GM19239 (cell line): Measurements from ENCODE around the gene LCP1.

ENCODE experiments used
- DNase-seq: peaks from one replicate; pipeline ENCODE4 v3.0.0; 2011; ENCODE audit warnings: low spot score; ENCODE audit not compliant: insufficient read length
- FAIRE-seq: peaks from 2 replicates; lab custom pipeline; 2011; peaks lifted over from hg19 to GRCh38; lab: Jason Lieb, UNC

LCP1 gene

GRCh38 chr13:46183018-46183946 is 1.3 kb upstream of the LCP1 start:
- FAIRE-seq (no peak), DNase-seq (no peak)

DNA sequence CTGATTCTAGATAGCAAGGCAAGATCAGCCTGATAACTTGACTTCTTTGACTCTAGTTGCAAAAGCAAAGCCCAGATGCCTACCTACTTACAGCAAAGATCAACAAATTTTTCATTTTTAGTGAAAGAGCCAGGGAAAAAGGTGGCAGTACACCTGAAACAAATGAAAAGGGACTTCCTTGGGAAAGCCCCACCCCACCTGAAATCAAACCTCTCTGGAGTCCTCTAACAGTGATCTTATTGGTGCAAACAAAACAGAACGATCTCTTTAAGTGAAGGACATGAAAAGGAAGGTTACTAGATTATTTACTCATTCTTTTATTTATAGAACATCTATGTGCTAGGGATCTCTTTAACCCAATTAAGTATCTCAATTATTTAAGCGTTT is 507 bp upstream of the LCP1 start:
- FAIRE-seq: no peak
- DNase-seq: no peak

- no peak for FAIRE-seq
- no peak for DNase-seq
Observed at GRCh38 chr13:46181377-46181839, 569 bp downstream of the LCP1 start.

- FAIRE-seq (peak; percentile 80), DNase-seq (no peak)
Observed at GRCh38 chr13:46179969-46180763, 1.8 kb downstream of the LCP1 start.

- FAIRE-seq: peak; percentile 92
- no peak for DNase-seq
Observed at GRCh38 chr13:46179491-46179908, 2.5 kb downstream of the LCP1 start.

- no peak for FAIRE-seq
- DNase-seq: no peak
Observed at GRCh38 chr13:46178821-46179220, 3.2 kb downstream of the LCP1 start.

- FAIRE-seq (peak; percentile 54), DNase-seq (no peak)
Observed at GRCh38 chr13:46178143-46178542, 3.8 kb downstream of the LCP1 start.

GRCh38 chr13:46176756-46177155 is 5.2 kb downstream of the LCP1 start:
- no peak for DNase-seq

GRCh38 chr13:46173656-46174055 is 8.3 kb downstream of the LCP1 start:
- peak; percentile 86 for FAIRE-seq
- DNase-seq: no peak

More at GRCh38 chr13:46176756-46177155, 5.2 kb downstream of the LCP1 start:
- peak; percentile 99 for FAIRE-seq

GRCh38 chr13:46172531-46172991 is 9.4 kb downstream of the LCP1 start:
- peak; percentile 96 for FAIRE-seq
- DNase-seq: no peak

DNA sequence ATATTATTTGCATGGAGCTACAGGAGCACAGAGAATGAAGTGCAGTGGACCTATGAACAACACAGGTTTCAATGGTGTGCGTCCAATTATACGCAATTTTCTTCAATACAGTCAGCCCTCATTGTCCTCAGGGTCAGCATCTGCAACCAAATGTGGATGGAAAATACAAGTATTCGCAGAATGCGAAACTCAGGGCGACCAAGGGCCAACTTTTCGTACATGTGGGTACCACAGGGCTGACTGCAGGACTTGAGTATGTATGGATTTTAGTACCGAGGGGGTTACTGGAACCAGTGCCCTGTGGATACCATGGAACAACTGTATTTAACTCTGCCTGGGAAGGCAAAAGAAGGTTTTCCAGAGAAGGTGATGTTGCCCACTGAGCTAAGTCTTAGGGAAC is 10.2 kb downstream of the LCP1 start:
- FAIRE-seq (no peak), DNase-seq (no peak)

DNA sequence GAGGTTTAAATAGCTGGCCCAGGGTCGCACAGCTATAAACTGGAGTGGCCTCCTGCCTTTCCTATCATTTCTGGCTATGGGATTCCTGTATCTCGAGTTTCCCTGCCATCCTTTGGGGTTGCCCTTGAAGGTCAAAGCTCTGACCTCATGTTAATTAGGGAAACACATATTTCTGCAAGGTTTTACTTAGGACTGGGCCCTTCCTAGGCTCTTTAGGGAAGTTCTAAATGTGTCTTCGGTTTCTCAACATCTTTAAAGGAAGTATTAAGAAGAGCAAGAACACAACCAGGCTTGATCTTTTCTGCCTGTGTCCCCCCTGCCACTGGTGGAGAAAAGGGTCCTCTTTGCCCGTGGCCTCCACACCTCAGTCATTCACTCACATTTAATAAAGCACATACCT is 10.8 kb downstream of the LCP1 start:
- peak; percentile 87 for FAIRE-seq
- DNase-seq: no peak

DNA sequence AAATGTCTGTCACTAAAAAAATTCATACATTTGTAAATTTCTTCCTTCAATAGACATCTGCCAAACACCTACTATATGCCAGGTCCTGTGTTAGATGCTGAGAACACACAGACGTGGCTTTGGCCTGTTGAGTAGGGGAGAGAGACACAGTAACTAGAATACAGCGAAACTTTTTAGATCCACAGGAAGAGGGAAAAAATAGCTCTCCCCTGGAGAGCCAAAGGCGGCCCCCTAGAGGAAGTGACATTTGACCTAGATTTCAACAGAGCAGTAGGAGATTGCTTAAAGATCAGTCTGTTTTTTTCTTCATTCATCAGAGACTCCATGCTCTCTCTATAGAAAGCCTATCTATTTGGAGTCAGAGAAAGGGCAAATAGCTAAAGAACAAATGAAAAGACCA is 11.3 kb downstream of the LCP1 start:
- FAIRE-seq: no peak
- DNase-seq: no peak

GRCh38 chr13:46170268-46170667 is 11.7 kb downstream of the LCP1 start:
- FAIRE-seq: peak; percentile 54
- no peak for DNase-seq

DNA sequence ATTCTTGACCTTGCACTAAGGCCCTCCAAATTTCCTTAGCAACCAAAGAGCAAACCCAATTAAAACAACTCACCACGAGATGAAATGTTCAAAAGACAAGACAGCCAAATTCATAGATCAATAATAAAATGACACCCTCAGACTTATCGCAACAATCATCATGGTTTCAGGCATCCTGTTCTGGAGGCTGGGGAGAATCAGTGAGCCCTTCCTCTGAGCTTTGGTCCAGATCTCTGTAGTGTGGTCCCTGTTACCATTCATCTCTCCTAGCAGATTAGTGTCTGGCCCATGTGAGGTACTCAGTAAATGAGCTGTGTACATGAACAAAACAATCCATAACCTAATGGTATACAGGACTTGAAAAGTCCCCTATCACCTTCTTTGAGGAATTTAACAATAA is 12.2 kb downstream of the LCP1 start:
- DNase-seq (no peak), FAIRE-seq (peak; percentile 48)

GRCh38 chr13:46168783-46169182 is 13.2 kb downstream of the LCP1 start:
- peak; percentile 87 for FAIRE-seq
- no peak for DNase-seq

- DNase-seq: no peak
Observed at GRCh38 chr13:46168341-46168740, 13.6 kb downstream of the LCP1 start.

DNA sequence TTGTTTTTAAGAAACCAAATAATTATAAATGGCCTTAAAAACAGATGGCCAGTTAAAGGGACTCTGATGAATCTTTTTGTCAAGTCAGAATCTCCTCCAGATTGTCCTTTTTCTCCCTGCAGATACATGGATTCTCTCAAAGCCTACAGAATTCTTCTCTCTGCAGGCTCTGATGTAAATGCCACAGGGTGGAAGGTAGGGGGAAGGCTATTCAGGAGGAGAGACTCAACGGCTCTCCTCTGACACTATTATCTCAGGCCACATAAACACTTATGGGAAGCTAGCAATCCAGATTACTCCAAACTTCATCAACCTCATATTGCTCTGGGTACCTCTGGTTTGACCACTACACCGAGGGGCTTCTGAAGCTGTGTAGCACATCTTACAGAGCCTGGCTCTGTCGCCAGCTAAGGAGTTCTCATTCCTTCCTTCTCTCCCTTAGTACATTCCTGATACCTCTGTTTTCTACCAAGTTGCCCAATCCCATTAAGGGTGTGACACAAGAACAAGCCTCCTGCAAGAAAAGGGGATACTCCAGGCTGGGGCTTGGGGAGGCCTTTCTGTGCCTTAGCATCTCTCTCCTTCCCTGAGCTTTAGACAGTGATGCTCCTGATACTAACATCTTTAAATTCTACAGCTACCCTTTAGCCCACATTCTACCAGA is 14.9 kb downstream of the LCP1 start:
- peak; percentile 47 for FAIRE-seq
- no peak for DNase-seq

More at GRCh38 chr13:46168341-46168740, 13.6 kb downstream of the LCP1 start:
- peak; percentile 60 for FAIRE-seq

GRCh38 chr13:46166224-46166584 is 15.8 kb downstream of the LCP1 start:
- no peak for DNase-seq
- no peak for FAIRE-seq

- peak; percentile 91 for FAIRE-seq
- peak; percentile 40 for DNase-seq
Observed at GRCh38 chr13:46165485-46166223, 16.3 kb downstream of the LCP1 start.
